NK-92 (cell line): ENCODE data around the gene RSPO1.
"Not testable (repeated sequence)": the region's sequence is repeated elsewhere in the genome, so short reads cannot be mapped to it uniquely, and the experiment has no call there.

Source experiments
- DNase-seq: peaks from one replicate; lab custom pipeline; 2025; ENCODE audit not compliant: unreplicated experiment; lab: John Stamatoyannopoulos, UW

Gene RSPO1, protein sequence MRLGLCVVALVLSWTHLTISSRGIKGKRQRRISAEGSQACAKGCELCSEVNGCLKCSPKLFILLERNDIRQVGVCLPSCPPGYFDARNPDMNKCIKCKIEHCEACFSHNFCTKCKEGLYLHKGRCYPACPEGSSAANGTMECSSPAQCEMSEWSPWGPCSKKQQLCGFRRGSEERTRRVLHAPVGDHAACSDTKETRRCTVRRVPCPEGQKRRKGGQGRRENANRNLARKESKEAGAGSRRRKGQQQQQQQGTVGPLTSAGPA

DNA sequence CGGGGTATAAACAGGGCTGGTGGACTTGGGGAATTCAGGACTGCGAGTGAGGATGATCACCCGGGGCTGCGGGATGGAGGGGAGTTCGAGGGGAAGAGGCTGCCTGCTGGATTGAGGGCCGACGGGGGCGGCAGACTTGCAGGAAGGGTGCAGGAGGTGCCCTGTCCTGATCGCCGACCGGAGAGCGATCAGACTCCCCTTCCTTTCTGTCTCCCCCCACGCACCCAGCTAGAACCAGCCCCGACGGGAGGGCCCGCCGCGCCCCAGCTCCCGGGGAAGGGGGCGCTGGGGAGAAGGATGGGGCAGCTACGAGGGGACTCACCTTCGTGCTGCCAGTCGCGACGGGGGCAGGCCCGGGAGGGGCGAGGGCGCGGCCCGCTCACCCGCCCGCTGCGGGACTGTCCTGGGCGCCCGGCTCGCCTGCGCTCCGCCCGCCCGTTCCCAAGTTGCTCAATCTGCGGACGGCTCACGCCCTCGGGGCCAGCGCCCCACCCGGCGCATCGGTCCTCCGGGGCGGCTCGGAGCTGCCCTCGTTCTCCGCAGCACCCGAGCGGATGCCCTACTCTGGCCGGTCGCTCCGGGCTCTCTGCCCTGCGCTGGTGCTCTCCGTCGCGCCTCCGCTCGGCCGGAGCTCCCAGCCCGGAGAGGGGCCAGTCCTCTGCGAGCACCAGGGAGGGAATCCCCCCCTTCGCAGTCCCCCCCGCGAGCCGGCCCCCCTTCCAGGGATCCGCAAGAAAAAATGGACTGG is at the start of gene RSPO1:
RSPO1 (minus strand) TSS at position 649 of the 748 bp plus-strand sequence. CDS start 5,231 bp downstream, outside the sequence.
- DNase-seq, result no peak

DNA sequence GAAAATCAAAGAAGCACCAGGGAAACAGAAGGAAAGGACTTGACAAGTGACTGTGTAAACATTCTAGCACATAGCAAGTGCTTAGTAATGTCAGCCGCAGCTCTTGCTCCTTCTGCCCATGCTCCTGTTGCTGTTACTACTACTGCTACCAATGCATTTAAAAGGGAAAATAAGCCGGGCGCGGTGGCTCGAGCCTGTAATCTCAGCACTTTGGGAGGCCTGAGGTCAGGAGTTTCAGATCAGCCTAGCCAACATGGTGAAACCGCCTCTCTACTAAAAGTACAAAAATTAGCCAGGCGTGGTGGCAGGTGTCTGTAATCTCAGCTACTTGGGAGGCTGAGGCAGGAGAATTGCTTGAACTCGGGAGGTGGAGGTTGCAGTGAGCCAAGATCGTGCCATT is 49.5 kb upstream of the RSPO1 start:
- not testable (repeated sequence) for DNase-seq

DNA sequence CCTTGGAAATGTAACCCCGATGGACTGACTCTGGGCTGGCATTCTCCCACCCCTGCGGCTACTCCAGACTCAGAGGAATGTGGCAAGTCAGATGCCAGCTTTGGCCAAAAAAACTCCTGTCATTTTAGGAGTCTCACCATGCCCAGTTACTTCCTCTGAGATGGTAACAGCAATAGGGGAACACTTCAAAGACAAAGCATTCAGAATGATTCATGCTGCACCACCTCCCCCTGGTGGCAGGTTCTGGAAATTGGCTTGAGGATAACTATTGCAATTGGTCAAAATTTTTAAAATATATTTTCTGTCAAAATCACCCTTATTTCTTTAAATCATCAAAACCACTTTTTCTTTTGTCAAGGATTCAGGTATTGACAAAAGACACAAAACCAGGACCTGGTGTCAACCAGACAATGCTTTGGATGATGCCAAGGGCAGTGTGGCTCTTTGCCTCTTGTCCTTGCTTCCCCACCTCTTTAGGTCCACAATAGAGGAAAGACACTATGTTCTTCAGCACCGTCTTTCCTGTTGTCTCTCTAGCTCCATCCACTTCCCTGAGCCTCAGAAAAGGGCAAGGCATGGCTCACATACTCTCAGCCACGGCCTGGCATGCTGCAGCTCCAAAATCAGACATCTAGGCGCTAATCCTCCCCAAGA is 47.8 kb upstream of the RSPO1 start:
- no peak for DNase-seq

DNA sequence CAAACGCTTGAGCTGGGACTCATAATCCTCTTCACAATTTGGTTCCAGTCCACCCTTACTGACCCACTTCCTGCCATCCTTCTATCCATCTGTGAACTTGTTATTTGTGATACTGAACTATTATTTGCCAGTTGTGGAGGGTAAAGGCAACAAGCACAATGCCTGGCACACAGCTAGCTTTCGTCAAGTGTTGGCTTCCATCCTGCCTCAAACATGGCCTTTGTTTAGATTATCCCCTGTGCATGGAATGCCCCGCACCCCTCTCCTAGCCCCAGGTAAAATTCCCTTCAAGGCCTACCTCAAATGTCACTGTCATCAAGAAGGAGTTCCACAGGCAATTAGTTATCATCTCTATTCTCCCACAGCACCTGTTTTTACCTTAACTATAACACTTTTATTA is 46.2 kb upstream of the RSPO1 start:
- no peak for DNase-seq

DNA sequence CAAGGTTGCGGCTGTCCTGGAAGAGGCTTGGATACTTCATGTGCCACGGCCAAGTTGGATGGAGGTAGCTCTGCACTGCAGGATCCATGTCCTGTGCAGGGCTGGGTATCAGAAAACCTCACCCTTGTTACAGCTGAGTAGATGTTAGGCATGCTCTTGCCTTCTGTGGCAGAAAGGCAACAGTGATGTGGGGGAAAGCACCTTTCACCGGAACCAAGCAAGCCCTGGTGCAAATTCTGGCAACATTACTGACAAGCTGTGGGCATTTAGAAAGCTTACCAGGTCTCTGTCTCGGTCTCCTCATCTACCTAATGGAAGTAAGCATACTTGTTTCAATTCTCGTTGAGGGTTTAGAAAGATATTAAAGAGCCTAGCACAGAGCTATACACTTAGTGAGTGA is 43.1 kb upstream of the RSPO1 start:
- DNase-seq, result no peak

DNA sequence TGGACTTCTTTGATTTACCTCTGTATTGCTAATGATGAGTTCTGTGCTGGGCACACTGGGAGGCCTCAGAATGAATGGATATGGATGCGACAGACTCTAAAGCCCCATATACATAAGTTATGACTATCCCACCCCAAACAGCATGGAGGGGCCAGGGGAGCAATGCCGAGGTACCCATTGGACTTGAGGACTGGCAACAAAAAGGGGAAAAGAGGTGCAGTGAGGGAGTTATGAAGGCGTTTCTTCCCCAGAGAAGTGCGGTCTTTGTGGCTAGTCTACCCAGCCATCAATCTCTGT is 42.4 kb upstream of the RSPO1 start:
- DNase-seq, result no peak

DNA sequence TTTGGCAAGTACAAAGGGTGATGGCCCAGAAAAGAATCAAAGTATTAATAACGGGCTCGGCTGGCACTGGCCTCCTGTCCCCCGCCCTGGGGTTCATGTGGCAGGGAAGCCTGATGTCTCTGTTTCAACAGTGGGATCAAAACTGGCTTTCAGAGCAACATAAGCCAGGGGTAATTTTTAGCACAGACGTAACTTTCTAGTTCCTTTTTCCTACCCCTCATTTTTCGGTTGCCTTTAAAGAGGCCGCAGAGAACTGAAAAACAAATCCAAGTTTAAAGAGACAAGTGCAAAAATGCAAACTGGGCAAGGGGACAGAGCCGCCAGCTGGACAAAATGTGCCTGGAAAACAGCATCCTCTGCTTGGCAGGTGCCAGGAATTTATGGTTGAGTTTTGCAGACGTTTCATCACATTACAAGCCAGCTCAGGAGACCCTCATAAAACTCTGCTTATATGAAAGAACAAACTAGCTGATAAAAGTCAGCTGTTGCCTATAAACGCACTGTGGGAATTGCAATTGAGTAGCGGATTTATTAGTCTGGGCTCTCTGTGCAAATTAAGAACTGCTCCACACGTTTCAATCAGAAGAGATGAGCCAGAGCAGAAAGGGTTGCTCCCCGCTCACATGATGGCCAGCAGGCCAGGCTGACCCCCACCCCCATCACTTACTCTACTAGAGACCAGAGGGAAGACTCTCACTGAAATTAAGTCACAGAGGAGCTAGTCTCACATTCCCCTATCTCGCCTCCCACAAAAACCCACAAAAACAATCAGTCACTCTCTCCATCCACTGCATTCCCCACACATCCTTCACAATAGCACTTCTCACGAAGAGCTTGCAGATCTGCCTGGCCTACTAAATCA is 41.8 kb upstream of the RSPO1 start:
- DNase-seq, result no peak

DNA sequence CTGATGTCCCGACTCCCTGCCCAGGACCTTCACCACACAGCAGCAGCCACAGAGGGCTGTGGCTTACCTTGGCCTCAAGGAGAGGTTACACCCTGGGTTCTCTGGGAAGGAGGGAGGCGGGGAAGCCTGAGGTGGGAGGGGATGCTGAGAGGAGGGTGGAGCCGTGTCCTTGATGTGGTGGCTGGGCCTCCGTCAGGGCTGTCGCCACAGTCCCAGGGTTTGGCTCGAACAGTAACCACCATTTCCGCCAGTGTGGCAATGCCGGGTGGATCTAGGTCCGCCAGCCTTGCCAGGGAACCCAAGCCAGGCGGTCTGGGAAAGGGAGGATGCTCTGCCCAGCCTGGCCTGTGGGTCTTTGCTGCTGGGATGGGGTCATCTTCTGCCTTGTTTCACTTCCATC is 39.2 kb upstream of the RSPO1 start:
- no peak for DNase-seq

DNA sequence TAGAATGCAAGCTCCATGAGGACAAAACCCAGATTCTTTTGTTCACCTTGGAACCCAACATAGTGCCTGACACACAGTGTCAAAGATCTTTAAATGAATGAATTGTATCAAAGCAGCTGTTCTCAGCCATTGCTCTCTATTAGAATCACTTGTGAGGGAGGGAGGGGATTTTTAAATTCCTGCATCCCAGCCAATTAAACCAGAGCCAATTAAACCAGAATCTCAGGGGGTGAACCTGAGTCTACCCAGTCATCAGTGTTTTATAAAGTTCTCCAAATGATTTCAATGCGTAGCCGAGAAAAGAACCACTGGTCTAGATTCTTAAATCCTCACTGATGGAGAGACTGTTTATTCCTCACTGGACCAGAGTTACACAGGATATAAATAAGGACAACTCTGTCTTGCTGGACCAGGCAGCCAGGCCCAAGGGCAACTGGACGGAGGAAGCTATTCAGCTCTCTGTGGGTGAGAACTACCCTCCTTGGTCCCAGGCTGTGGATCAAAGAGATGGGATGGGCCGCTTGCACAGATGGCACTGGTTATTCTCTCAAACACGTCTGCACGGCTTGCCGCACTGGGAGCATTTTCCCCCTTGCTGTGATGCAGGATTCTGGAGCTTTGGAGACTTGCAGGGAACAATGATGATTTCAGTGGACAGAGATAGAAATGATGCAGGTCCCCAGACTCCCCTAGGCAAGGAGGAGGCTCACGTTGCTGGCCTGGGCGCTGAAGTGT is 37.6 kb upstream of the RSPO1 start:
- DNase-seq, result no peak

DNA sequence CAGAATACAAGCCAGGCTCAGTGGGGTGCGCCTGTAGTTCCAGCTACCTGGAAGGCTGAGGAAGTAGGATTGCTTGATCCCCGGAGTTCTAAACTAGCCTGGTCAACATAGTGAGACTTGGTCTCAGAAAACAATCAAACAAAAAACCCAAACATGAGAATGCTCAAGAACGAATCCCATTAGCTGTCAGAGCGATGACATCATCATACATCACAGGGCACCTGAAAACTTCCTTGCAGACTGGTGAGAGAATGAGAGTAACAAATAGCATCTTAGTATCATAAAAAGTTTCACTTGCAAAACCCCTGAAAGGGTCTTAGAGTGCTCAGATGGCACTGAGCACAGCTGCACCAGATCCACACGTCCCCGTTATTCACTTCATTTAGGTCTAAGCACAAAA is 36.6 kb upstream of the RSPO1 start:
- DNase-seq, result no peak

DNA sequence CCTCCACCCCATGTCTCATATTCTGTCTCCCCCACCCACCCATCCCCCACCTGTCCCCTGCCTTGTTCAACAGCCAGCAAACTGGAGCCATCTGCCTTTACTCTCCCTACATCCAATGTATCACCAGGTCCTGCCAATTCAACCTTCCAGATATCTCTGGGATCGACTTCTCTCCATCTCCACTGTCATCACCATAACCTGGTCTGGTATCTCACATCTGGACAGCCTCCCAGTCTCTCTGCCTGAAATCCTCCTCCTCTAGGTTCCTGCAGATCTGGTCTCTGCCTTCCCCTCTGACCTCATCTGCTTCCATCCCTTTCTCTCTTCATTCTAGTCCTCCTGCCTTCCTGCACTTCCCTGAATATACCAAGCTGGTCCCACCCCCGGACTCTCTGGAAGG is 35.4 kb upstream of the RSPO1 start:
- no peak for DNase-seq

DNA sequence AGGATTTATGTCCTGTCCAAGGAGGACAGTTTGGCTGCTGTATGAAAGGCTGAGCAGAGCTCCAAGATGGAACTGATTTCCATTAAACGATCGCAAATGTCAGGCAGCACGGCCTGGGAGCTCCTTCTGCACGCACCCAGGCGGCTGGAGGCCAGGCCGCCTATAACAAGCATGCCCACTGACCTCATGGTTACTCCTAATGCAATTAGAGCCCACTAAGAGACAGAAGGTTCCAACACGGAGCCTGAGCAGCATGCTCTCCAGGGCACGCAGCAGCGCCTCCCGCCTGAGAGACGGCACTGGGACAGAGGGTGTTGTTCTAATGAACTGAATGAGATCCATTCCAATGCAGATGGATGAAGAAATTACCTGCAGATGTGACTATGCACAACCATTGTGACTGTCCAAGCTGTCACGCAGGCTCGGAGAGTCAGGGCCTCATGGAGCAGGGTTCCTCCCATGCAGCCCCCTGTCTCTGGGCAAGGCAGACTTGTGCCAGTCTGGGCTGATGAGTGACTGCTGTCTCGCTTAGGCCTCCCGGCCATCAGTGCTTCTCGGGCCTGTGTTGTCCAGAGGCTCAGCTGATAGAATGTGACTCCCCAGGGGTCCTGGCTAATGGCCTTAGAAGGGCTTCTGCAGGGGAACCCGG is 32.5 kb upstream of the RSPO1 start:
- no peak for DNase-seq

DNA sequence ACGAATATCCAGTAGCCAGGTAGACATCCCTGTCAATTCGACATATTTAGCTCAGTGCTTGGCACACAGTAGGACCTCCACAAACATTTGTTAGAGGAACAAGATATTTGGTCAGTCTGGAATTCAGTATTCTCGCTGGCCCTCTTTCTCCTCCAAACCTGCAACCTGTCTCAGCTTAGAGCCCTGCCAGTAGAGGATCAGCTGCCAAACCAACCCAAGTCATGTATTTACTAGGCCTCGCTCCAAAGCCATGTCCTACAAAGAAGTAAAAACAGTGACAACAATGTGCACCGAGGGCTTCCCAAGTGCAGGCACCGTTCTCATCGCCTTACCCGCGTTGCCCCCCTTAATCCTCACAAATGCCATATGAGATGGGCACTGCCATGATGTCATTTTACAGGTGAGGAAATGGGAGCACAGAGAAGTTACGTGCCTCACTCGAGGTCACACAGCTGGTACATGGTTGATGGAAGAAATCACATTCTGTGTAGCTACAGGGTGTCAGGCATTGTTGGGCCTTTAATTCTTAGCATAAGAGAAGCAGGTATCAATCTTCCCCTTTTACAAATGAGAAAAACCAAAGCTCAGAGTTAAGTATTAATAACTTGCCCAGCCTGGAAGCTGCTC is 31.7 kb upstream of the RSPO1 start:
- no peak for DNase-seq

DNA sequence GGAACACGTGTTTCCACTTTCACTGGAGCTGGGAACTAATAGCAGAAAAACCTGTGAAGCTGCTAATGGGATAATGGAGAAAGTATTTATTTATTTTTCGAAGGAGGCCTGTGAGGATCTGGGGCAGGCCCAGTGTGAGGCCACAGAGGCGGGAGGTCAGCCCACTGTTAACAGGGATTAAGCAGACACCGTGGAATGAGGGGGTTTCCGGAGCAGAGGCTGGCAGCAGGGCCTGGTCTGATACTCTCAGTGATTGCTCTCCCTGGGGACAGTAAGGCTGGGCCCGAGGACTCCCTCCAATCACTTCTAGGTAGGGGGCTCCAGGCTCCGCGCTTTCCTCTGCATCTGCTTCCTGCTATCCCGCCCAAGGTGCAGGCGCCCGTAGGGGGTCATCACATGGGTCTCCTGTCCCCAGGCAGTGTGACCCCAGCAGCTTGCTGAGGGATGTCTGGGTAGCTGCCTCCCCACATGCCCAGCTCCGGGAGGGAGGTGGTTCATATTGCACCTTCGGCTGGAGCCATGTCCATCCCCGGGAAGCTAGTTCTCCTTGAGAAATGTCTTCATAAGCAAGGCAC is 28.8 kb upstream of the RSPO1 start:
- DNase-seq, result no peak

DNA sequence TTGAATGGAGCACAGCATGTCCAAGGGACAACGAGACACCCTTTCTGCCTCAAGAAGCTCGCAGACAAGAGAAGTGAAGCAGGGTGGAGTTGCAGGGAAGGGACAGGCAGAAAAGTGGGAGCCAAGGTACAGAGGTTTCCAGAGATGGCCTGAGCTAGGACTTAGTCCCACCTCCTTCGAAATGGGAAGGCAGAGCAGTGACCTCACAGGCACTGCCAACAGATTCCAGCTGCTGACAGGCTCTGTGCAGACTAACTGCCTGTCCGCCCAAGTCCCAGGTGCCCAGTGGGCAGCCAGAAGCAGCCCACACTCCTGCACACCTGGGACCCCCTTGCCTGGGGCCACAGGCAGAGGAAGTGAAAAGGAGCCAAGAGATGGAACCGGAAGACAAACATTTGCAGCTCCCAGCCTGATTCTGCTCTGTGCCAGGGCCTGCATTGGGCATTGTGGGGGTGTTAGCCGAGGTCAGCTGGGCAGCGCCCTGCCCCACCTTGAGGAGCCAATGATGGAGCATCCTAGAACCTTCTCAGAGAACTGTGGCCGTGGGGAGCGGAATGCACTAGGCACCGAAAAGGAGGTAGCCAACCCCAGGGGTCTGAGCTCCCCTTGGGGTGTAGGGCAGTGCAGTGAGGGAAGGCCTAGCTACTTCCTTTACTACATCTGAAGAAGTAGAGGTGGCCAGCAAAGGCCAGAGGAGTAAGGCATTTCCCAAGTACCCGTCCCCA is 27.5 kb upstream of the RSPO1 start:
- DNase-seq, result no peak

DNA sequence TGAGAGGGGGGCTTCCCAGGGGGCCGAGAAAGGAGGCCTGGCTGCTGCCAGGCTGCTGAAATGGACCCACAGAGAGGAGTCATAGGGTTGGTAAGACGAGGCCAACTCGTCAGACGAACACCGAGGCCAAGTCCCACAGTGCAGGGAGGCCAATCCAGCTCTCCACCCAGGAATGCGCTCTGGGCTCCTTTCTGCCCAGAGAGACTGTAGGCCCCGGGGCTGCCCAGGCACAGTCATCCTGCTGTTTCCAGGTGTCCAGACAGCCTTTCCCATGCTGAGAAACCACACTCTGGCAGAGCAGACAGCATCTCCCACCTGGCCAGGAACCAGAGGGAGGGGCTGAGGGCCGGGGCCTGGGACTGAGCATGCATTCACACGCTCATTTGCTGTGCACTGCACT is 26.7 kb upstream of the RSPO1 start:
- no peak for DNase-seq

DNA sequence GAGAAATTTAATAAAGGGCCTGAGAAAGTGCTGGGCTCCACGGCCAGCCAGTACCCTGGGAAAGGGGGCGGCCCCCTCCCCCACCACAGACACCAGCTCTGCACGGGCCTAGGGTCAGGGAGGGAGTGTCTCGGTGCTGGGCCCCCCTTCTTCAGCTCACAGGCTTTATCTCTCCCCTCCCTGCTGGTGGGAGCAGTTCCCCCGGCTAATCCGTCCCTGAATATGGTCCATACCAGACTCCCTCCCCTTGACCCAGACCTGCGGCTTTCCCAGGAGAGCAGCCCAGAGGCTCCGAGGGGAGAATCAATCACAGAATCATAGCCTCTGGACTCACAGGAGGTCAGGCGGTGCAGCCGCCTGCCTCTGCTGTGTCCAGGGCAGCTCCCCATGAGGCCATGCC is 26.0 kb upstream of the RSPO1 start:
- no peak for DNase-seq

DNA sequence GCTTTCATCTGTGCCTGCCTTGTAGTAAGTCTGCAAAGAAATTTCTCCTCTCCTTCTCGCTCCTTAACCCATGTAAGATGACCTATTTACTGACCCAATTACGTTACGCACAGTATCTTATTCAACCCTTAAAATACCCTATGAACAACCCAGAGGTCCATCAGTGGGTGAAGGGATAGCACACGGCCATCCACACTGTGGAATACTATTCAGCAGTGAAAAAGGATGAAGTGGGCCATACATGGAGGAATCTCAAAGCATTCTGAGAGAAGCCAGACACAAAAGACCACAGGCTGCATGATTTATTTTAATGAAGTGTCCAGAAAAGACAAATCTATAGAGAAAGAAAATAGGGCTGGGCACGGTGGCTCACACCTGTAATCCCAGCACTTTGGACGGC is 23.8 kb upstream of the RSPO1 start:
- DNase-seq, result no peak
